IMR-90 (cell line): ENCODE data around the gene MGLL. TPM values are rescaled to one million over a fixed set of nuclear protein-coding genes. Genes with fewer than 3 reads are reported as not detected.

ENCODE experiments used
- ATAC-seq: fragments of 200-7000 bp; cut with Tn5 transposase; 2 replicates; pipeline ENCODE4 v1.9.1; 2020; ENCODE audit warnings: low read depth, mild to moderate bottlenecking, moderate library complexity
- BruUV-seq: library from RNA; stranded (reverse); fragments of 400-500 nt; replicated peaks from 2 replicates; lab custom pipeline; 2021; lab: Mats Ljungman, UMichigan
- CTCF ChIA-PET: fragments of 300-600 bp; formaldehyde crosslinking; extraction: SDS; loops from one replicate; lab custom pipeline; 2021; ENCODE audit warnings: antibody characterized with exemption; lab: Yijun Ruan, JAX
- POLR2A ChIA-PET: fragments of 300-600 bp; sonication (Branson Sonifier 250); formaldehyde crosslinking; loops from one replicate; lab custom pipeline; 2022; ENCODE audit warnings: antibody characterized with exemption; ENCODE audit not compliant: unreplicated experiment; lab: Charles Lee
- DNase-seq: peaks from one replicate; pipeline ENCODE4 v3.0.0; 2013
- H2AFZ ChIP-seq: replicated peaks from 2 replicates; pipeline ENCODE3; 2013; ENCODE audit warnings: low read length, mild to moderate bottlenecking; ENCODE audit not compliant: poor library complexity
- H2AK5ac ChIP-seq: 2 replicates; pipeline ENCODE4 v1.6.1; 2013; ENCODE audit warnings: low read depth, low read length, inconsistent platforms
- H2AK9ac ChIP-seq: replicated peaks from 2 replicates; pipeline ENCODE3; 2013; ENCODE audit warnings: mild to moderate bottlenecking, low read depth, low read length, moderate library complexity; ENCODE audit not compliant: poor library complexity
- H2BK120ac ChIP-seq: 2 replicates; pipeline ENCODE4 v1.6.1; 2013; ENCODE audit warnings: low read depth, low read length, inconsistent platforms
- H2BK15ac ChIP-seq: 3 replicates; pipeline ENCODE4 v1.6.1; 2013; ENCODE audit warnings: low read depth, low read length, inconsistent platforms
- H2BK20ac ChIP-seq: 2 replicates; pipeline ENCODE4 v1.6.1; 2013; ENCODE audit warnings: low read depth, mild to moderate bottlenecking, inconsistent platforms, low read length, moderate library complexity
- H2BK5ac ChIP-seq: 2 replicates; pipeline ENCODE4 v1.6.1; 2013; ENCODE audit warnings: mild to moderate bottlenecking, low read depth, low read length, inconsistent platforms; ENCODE audit not compliant: poor library complexity, severe bottlenecking
- H3K14ac ChIP-seq: replicated peaks from 2 replicates; pipeline ENCODE4 v1.6.1; 2013; ENCODE audit warnings: low read depth, low read length, inconsistent platforms
- H3K18ac ChIP-seq: 2 replicates; pipeline ENCODE4 v1.6.1; 2013; ENCODE audit warnings: low read depth, low read length, control low read depth
- H3K23ac ChIP-seq: 2 replicates; pipeline ENCODE4 v1.6.1; 2013; ENCODE audit warnings: low read depth, low read length, inconsistent platforms
- H3K27ac ChIP-seq: 2 replicates; pipeline ENCODE4 v1.5.1; 2013; ENCODE audit warnings: mild to moderate bottlenecking, control low read depth, low read length; ENCODE audit not compliant: insufficient read depth
- H3K27me3 ChIP-seq: 2 replicates; pipeline ENCODE4 v1.6.1; 2013; ENCODE audit warnings: low read length; ENCODE audit not compliant: control insufficient read depth, insufficient read depth
- H3K36me3 ChIP-seq: 2 replicates; pipeline ENCODE4 v1.6.1; 2013; ENCODE audit warnings: low read length, mixed read lengths; ENCODE audit not compliant: control insufficient read depth, insufficient read depth
- H3K4ac ChIP-seq: 2 replicates; pipeline ENCODE4 v1.6.1; 2013; ENCODE audit warnings: low read depth, low read length, inconsistent platforms
- H3K4me1 ChIP-seq: 2 replicates; pipeline ENCODE4 v1.6.1; 2013; ENCODE audit warnings: low read length, mixed read lengths; ENCODE audit not compliant: control insufficient read depth, insufficient read depth
- H3K4me2 ChIP-seq: 2 replicates; pipeline ENCODE4 v1.6.1; 2013; ENCODE audit warnings: low read depth, mild to moderate bottlenecking, control low read depth, low read length, moderate library complexity
- H3K4me3 ChIP-seq: 2 replicates; pipeline ENCODE4 v1.5.1; 2013; ENCODE audit warnings: low read depth, mild to moderate bottlenecking, control low read depth, low read length, moderate library complexity; ENCODE audit not compliant: insufficient read depth
- H3K56ac ChIP-seq: 2 replicates; pipeline ENCODE4 v1.6.1; 2013; ENCODE audit warnings: low read length, inconsistent platforms; ENCODE audit not compliant: insufficient read depth; ENCODE audit errors: extremely low read depth
- H3K79me1 ChIP-seq, 2 experiments: 2 replicates each; pipeline ENCODE4 v1.6.1; 2013; ENCODE audit warnings: low read length in 2 of 2, inconsistent platforms in 1 of 2, low read depth in 1 of 2
- H3K9ac ChIP-seq: 2 replicates; pipeline ENCODE4 v1.6.1; 2013; ENCODE audit warnings: low read depth, low read length, control low read depth
- H3K9me1 ChIP-seq: 2 replicates; pipeline ENCODE4 v1.6.1; 2013; ENCODE audit warnings: low read length, inconsistent platforms; ENCODE audit not compliant: insufficient read depth
- H3K9me3 ChIP-seq: 2 replicates; pipeline ENCODE4 v1.6.1; 2013; ENCODE audit warnings: low read length; ENCODE audit not compliant: control insufficient read depth, insufficient read depth
- H4K20me1 ChIP-seq: 2 replicates; pipeline ENCODE4 v1.6.1; 2013; ENCODE audit warnings: low read length, inconsistent platforms; ENCODE audit not compliant: insufficient read depth
- H4K5ac ChIP-seq: 2 replicates; pipeline ENCODE4 v1.6.1; 2013; ENCODE audit warnings: mild to moderate bottlenecking, low read depth, low read length, control low read depth
- H4K8ac ChIP-seq, 2 experiments: 2 replicates each; pipeline ENCODE4 v1.6.1; 2013; ENCODE audit warnings: low read depth in 2 of 2, low read length in 2 of 2, control low read depth in 1 of 2, inconsistent platforms in 1 of 2
- H4K91ac ChIP-seq: 2 replicates; pipeline ENCODE4 v1.6.1; 2013; ENCODE audit warnings: low read depth, low read length, inconsistent platforms; ENCODE audit not compliant: insufficient read depth
- MAZ ChIP-seq: IDR thresholded peaks from 2 replicates; pipeline ENCODE4 v1.6.1; 2012; ENCODE audit warnings: low read depth, mild to moderate bottlenecking, low read length, improper control_type of control experiment, moderate library complexity, borderline replicate concordance
- RFX5 ChIP-seq: IDR thresholded peaks from 2 replicates; pipeline ENCODE4 v1.8.0; 2012; ENCODE audit warnings: low read depth, mild to moderate bottlenecking, low read length, moderate library complexity
- WGBS, 2 experiments: methylation state at CpG; one replicate each; pipeline versions ENCODE4 v1.1.5 to v1.1.7; 2013; ENCODE audit warnings: missing lambda C conversion rate in 2 of 2; ENCODE audit not compliant: insufficient read length in 1 of 2; ENCODE audit errors: extremely low coverage in 2 of 2; 5-methylcytosine and 5-hydroxymethylcytosine counted together
- dilution Hi-C: fragments of 300-500 bp; cut with HindIII; formaldehyde crosslinking; loops from one replicate; pipeline ENCODE4 v1.14.3; 2018; ENCODE audit warnings: low sequenced_read_pairs; ENCODE audit not compliant: unreplicated experiment
- in situ Hi-C: fragments of 300-500 bp; cut with MboI; formaldehyde crosslinking; loops from 3 replicates; pipeline ENCODE4 v1.14.3; 2019; ENCODE audit warnings: low sequenced_read_pairs, inconsistent platforms, mixed read lengths
- intact Hi-C: fragments of 100-400 bp; cut with micrococcal nuclease; formaldehyde crosslinking; loops from 2 replicates; pipeline ENCODE4 v1.10.0; 2022
- polyA plus RNA-seq, 3 experiments: library from polyadenylated mRNA; depleted of rRNA; stranded (reverse); fragments of >200 nt; gene quantifications; 2 replicates each; pipeline ENCODE4 v1.2.3, GENCODE V29; 2012; ENCODE audit warnings: low replicate concordance in 1 of 3
- total RNA-seq: library from RNA; depleted of rRNA; stranded (reverse); fragments of >200 nt; gene quantifications from 2 replicates; pipeline ENCODE4 v1.2.3, GENCODE V29; 2012

The MGLL gene
- total and polyA plus RNA-seq, 2 of the 4 experiments (the other 2 are of a cell fraction): 23.7 to 60.6 TPM

DNA sequence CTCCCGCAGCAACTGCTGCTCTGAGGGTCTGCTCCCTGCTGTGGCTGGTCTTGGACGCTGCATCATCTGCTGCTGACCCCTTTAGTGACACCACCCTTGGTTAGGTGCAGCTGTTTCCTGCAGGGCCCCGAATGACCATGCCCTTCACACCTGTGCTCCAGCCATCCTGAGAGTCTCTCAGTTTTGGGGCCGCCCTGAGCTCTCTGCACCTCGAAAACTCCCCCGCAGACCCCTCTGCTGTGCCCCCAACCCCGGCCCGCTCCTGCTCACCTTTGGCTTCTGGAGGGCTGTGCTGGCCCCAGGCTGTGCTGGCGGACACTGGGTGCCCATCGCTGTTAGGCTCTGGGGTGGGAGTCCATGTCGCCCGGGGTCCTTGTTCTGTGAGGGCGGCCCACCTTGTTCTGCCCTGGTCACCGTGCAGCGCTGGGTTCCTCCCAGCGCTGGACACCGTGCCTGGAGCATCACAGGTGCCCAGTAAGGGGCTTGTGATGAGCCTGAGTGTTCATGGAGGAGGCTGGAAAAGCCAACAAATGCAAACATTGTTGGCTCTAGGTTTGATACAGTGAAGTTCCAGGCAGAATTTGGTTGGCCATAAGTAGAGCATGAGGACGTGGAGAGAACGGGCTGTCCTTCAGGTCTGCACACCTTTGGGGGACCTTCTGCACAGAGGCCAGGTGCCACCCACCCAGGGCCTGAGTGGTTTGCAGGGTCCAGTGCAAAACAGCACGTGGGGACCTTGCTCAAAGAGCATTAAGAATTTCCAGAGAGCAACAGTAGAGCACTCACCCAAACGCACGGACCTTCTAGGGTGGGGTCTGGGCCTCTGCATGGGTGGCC, 137.2 kb downstream of the MGLL start:
- H4K20me1 ChIP-seq: no peaks in the 10 kb centered on the region
- dilution Hi-C loops: no loop called here
- no peak overlapping the region for H3K18ac ChIP-seq
- BruUV-seq: no TSS peak
- H3K4ac ChIP-seq: no peak overlapping the region
- intact Hi-C loops: no loop called here
- peaks cover 22% of the 10 kb centered on the region for H3K9me1 ChIP-seq
- H3K4me2 ChIP-seq: no peak overlapping the region
- no peak overlapping the region for H3K27ac ChIP-seq
- in situ Hi-C loops: no loop called here
- H3K14ac ChIP-seq: no peak overlapping the region
- H2BK20ac ChIP-seq: no peak overlapping the region
- peaks cover 0 to 17% of the 10 kb centered on the region in 2 experiments; a peak in 2 of 4 replicates for H3K79me1 ChIP-seq
- H4K5ac ChIP-seq: no peak overlapping the region
- no peak overlapping the region for H3K23ac ChIP-seq
- no peaks in the 10 kb centered on the region for H3K27me3 ChIP-seq
- H4K91ac ChIP-seq: no peak overlapping the region
- H2AK5ac ChIP-seq: no peak overlapping the region
- no peak overlapping the region for H4K8ac ChIP-seq
- no peak overlapping the region for H3K4me3 ChIP-seq
- peaks cover 19% of the 10 kb centered on the region for H3K4me1 ChIP-seq
- H2AK9ac ChIP-seq: peak overlapping the region; percentile 43
- DNase-seq (no peak), ATAC-seq (no peak)
- H3K9ac ChIP-seq: no peak overlapping the region
- H3K9me3 ChIP-seq: no peaks in the 10 kb centered on the region
- H2BK15ac ChIP-seq: no peak overlapping the region
- no peak overlapping the region for H2AFZ ChIP-seq
- no peak overlapping the region for H2BK120ac ChIP-seq
- H2BK5ac ChIP-seq: no peak overlapping the region
- WGBS, 2 experiments: 60% methylated on average over 8 of the region's 22 CpGs; no CpG with 5 or more reads in 1 of the 2 experiments
- peaks cover 3% of the 10 kb centered on the region; the same call in 1 of the 2 replicates for H3K36me3 ChIP-seq
- TF ChIP-seq RFX5: no peak
- no peak for TF ChIP-seq MAZ
- POLR2A ChIA-PET: no interaction called here
- CTCF ChIA-PET: no interaction called here
- H3K56ac ChIP-seq: no peak overlapping the region
